Psoas muscle (tissue), 8 donors: ENCODE results near the gene MNAT1. TPM values are rescaled to one million over a fixed set of nuclear protein-coding genes. Genes with fewer than 3 reads are reported as not detected.

Source experiments
- ATAC-seq, 4 donors: fragments of 200-7000 bp; cut with Tn5 transposase; one replicate each; pipeline ENCODE4 v1.9.1; 2020; ENCODE audit warnings: moderate library complexity in 3 of 4, mild to moderate bottlenecking in 2 of 4
- DNase-seq, 2 donors: peaks; one replicate each; pipeline ENCODE4 v3.0.0-alpha.2; 2020
- H3K27ac ChIP-seq: fragments of 200-600 bp; one replicate; pipeline ENCODE4 v1.8.0; 2022
- H3K27me3 ChIP-seq, 3 donors: fragments of 200-600 bp in 1 of 3; one replicate each; pipeline versions ENCODE4 v1.6.1 to v1.8.0; 2013 to 2022; ENCODE audit warnings: low read length in 2 of 3, mild to moderate bottlenecking in 2 of 3, moderate library complexity in 1 of 3; ENCODE audit not compliant: insufficient read depth in 3 of 3
- H3K36me3 ChIP-seq, 2 donors: fragments of 200-600 bp in 1 of 2; one replicate each; pipeline versions ENCODE4 v1.6.1 to v1.8.0; 2013 to 2022; ENCODE audit warnings: low read depth in 1 of 2, mild to moderate bottlenecking in 1 of 2, moderate library complexity in 1 of 2; ENCODE audit not compliant: insufficient read depth in 1 of 2
- H3K4me1 ChIP-seq: fragments of 200-600 bp; one replicate; pipeline ENCODE4 v1.8.0; 2022
- H3K4me3 ChIP-seq: fragments of 200-600 bp; one replicate; pipeline ENCODE4 v1.8.0; 2022; ENCODE audit warnings: mild to moderate bottlenecking
- H3K9me3 ChIP-seq: fragments of 200-600 bp; one replicate; pipeline ENCODE4 v1.8.0; 2022
- WGBS, 3 donors: extraction: QIAGEN DNeasy Blood & Tissue Kit; methylation state at CpG; one replicate each; pipeline versions ENCODE4 v1.1.6 to v1.1.7; 2013; 5-methylcytosine and 5-hydroxymethylcytosine counted together
- intact Hi-C, 2 donors: fragments of 100-400 bp; cut with DNase I; formaldehyde crosslinking; loops; one replicate each; pipeline versions ENCODE4 v1.11.0 to v1.14.2; 2022
- polyA plus RNA-seq, 3 donors: library from polyadenylated mRNA; stranded (reverse); fragments of 200-250 nt; gene quantifications; one replicate each; pipeline ENCODE4 v1.2.3, GENCODE V29; 2013
- total RNA-seq, 4 donors: library from RNA; stranded (reverse); fragmentation: NEBNext Ultra II Directional in 2 of 4; extraction: Animal tissue kit (Norgen Biotek cat#: 25700) in 2 of 4; gene quantifications; one replicate each; pipeline versions ENCODE4 v1.2.1 to v1.2.4, GENCODE V29; 2021 to 2023
- TF ChIP-seq, protein P1 (sequence below): fragments of 200-600 bp; IDR thresholded peaks from one replicate; pipeline ENCODE4 v1.8.0; 2022; ENCODE audit warnings: antibody characterized with exemption
- donor health status: healthy with polysubstance abuse.
- donor health status: DM: no; HTN: no; CAD: no; lungs with moderate emphysema.
- donor health status: Bipolar disorder and iron deficiency.
- donor health status: healthy.
- donor health status: DM: yes; HTN: yes; CAD: no.
- donor health status: DM: no; HTN: no; CAD: no.
- donor health status: DM: no; HTN: no; CAD: no.
- donor health status: DM: yes; HTN: yes; CAD: no.

Gene MNAT1
- total and polyA plus RNA-seq, 7 donors = 24.0 to 74.3 (median 59.3) TPM

DNA sequence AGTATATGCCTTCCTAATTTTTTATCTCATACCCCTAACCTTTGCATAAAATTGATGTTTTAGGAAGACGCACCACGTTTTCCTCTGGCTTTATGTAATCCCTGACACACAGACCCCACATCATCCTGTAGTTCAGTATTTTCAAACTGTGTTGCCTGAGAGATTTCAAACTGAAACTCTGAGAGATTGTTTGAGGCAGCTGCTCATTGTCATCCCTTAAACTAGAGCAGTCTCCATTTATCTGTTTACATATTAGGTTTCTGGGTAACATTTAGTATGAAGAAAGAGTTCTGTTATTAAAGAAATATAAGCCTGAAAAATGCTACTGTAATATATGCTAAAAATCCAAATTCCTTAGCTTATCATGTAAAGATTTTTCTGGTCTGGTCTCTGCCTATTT, 24.3 kb downstream of the MNAT1 start:
- Histone ChIP-seq H3K9me3 (no peaks in the 10 kb centered on the region), H3K27ac (peak overlapping the region; percentile 73), H3K4me3 (no peak overlapping the region), H3K36me3 (no peaks in the 10 kb centered on the region), H3K27me3 (no peaks in the 10 kb centered on the region), H3K4me1 (peaks cover 64% of the 10 kb centered on the region)
- ATAC-seq (peak in 3 of 4 donors; percentile 34 to 53 (median 42)), DNase-seq (no peak)
- 39 to 59% (median 47%) methylated on average over 2 of the region's 2 CpGs for WGBS, 3 donors
- TF ChIP-seq, protein P1, sequence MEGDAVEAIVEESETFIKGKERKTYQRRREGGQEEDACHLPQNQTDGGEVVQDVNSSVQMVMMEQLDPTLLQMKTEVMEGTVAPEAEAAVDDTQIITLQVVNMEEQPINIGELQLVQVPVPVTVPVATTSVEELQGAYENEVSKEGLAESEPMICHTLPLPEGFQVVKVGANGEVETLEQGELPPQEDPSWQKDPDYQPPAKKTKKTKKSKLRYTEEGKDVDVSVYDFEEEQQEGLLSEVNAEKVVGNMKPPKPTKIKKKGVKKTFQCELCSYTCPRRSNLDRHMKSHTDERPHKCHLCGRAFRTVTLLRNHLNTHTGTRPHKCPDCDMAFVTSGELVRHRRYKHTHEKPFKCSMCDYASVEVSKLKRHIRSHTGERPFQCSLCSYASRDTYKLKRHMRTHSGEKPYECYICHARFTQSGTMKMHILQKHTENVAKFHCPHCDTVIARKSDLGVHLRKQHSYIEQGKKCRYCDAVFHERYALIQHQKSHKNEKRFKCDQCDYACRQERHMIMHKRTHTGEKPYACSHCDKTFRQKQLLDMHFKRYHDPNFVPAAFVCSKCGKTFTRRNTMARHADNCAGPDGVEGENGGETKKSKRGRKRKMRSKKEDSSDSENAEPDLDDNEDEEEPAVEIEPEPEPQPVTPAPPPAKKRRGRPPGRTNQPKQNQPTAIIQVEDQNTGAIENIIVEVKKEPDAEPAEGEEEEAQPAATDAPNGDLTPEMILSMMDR = no peak
- intact Hi-C loops = no loop called here

DNA sequence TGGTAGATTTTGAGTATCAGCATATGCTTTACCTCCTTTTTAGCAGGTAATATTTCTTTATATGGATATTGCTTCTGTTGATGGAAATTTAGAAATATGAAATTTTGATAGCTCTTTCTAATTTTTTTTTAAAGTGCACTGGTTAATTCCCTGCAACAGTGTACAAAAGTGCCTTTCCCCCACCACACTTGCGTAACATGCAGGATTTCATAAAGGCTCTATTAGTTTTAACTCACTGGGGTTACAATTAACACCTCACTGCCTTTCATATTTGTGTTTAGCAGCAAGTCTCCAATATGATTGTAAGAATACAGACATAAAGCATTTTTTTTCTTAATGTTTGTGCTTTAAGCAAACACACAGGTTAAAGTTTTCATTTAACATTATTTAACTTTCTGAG, 25.6 kb downstream of the MNAT1 start:
- peak overlapping the region; percentile 73 for H3K27ac ChIP-seq
- H3K27me3 ChIP-seq = no peaks in the 10 kb centered on the region
- DNase-seq (no peak), ATAC-seq (no peak)
- 80 to 91% (median 86%) methylated on average over 1 of the region's 1 CpG for WGBS, 3 donors
- no peaks in the 10 kb centered on the region for H3K36me3 ChIP-seq
- intact Hi-C loops = loop anchor here in 1 of 2 donors (5.0 kb wide), 1 partner anchor 47 kb away; no protein-coding TSS in a partner anchor
- no peaks in the 10 kb centered on the region for H3K9me3 ChIP-seq
- TF ChIP-seq, protein P1 = no peak
- peaks cover 64% of the 10 kb centered on the region for H3K4me1 ChIP-seq
- no peak overlapping the region for H3K4me3 ChIP-seq

DNA sequence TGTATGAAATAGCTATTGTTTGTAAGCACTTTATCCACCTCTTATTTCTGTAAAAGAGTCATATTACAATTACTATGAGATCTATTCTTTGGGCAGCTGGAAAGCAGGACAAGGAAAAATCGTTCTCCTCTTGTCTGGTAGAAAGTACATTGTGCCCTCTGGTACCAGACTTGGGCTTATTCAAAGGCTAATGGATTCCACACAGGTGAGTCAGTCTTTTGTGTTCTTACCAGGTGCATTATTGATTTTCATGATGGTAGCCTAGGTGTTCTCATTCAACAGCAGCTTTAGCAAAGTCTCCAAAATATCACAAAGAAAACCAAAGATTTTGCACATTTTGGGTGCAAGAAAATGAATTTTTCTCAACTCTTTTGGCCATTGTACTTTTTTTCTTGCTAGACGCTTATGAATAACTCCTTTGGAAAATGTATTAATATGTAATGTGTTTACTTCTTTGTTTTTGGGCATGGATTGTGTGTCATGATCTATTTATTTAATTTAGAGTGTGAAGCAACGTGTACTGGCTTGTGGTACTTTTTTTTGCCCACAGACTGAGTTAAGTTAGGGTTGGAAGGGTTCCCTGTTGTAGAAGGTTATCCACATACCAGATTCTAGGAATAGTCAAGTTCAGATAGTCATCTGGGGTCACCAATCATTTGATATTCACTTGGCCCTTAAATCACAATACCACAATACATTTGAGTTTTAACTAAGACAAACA, 26.2 kb downstream of the MNAT1 start:
- peak overlapping the region; percentile 73 for H3K27ac ChIP-seq
- H3K36me3 ChIP-seq = no peaks in the 10 kb centered on the region
- WGBS, 3 donors = 29 to 37% (median 29%) methylated on average over 3 of the region's 3 CpGs
- no peaks in the 10 kb centered on the region for H3K9me3 ChIP-seq
- intact Hi-C loops = loop anchor here in 1 of 2 donors (5.0 kb wide), 1 partner anchor 46 kb away; no protein-coding TSS in a partner anchor
- peaks cover 60% of the 10 kb centered on the region for H3K4me1 ChIP-seq
- ATAC-seq = peak; percentile 59 to 82 (median 73)
- TF ChIP-seq, protein P1 = no peak
- H3K4me3 ChIP-seq = no peak overlapping the region
- no peak for DNase-seq
- no peaks in the 10 kb centered on the region for H3K27me3 ChIP-seq

DNA sequence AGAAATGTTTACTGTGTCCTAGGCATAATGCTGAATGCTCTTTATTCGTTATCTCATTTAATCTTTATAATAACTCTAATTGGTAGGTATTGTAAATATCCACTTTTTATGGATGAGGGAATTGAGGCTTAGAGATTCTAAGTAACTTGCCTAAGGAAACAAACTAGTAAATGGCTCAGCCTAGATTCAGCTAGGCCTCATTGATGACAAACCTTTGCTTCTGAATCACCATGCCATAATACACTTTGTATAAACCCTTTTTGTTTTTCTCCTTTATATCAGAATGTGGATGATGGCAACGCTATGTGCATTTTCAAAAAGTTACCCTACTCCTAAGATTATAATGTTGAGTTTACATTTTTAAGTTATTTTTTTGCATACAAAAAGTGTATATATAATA, 34.0 kb downstream of the MNAT1 start:
- Histone ChIP-seq H3K4me1 (peaks cover 13% of the 10 kb centered on the region), H3K4me3 (no peak overlapping the region), H3K9me3 (no peaks in the 10 kb centered on the region), H3K27me3 (no peaks in the 10 kb centered on the region), H3K27ac (no peak overlapping the region), H3K36me3 (no peaks in the 10 kb centered on the region)
- WGBS, 3 donors = 92 to 97% (median 95%) methylated on average over 2 of the region's 2 CpGs
- intact Hi-C loops = no loop called here
- TF ChIP-seq, protein P1 = no peak
- DNase-seq (no peak), ATAC-seq (no peak)
